T follicular helper cell (primary cell): Measurements from ENCODE around the gene SLC4A1.

ENCODE experiments used
- DNase-seq: peaks from one replicate; pipeline ENCODE4 v3.0.0-alpha.2; 2020; ENCODE audit warnings: low read depth

The SLC4A1 gene

GRCh38 chr17:44283344-44284023, 15.5 kb upstream of the SLC4A1 start:
- DNase-seq: no peak

- DNase-seq: no peak
These were observed 14.3 kb upstream of the SLC4A1 start for GRCh38 chr17:44282264-44282663.

GRCh38 chr17:44281570-44281969, 13.6 kb upstream of the SLC4A1 start:
- DNase-seq: no peak

- no peak for DNase-seq
These were observed 12.5 kb upstream of the SLC4A1 start for GRCh38 chr17:44280392-44280937.

GRCh38 chr17:44279666-44280391, 11.9 kb upstream of the SLC4A1 start:
- no peak for DNase-seq

- no peak for DNase-seq
These were observed 11.4 kb upstream of the SLC4A1 start for GRCh38 chr17:44279346-44279665.

- DNase-seq: no peak
These were observed 10.0 kb upstream of the SLC4A1 start for GRCh38 chr17:44277976-44278375.

GRCh38 chr17:44273607-44274006, 5.7 kb upstream of the SLC4A1 start:
- no peak for DNase-seq

- DNase-seq: no peak
These were observed 5.0 kb upstream of the SLC4A1 start for GRCh38 chr17:44272954-44273353.

GRCh38 chr17:44272321-44272951, 4.5 kb upstream of the SLC4A1 start:
- DNase-seq: no peak

- DNase-seq: no peak
These were observed 1.8 kb upstream of the SLC4A1 start for GRCh38 chr17:44269535-44270240.

- no peak for DNase-seq
These were observed 987 bp upstream of the SLC4A1 start for GRCh38 chr17:44268709-44269534.

- no peak for DNase-seq
These were observed 825 bp downstream of the SLC4A1 start for GRCh38 chr17:44267165-44267455.

GRCh38 chr17:44266402-44267164, 1.4 kb downstream of the SLC4A1 start:
- DNase-seq: no peak

GRCh38 chr17:44263345-44263902, 4.5 kb downstream of the SLC4A1 start:
- DNase-seq: no peak

GRCh38 chr17:44262654-44263225, 5.2 kb downstream of the SLC4A1 start:
- DNase-seq: no peak

- no peak for DNase-seq
These were observed 7.6 kb downstream of the SLC4A1 start for GRCh38 chr17:44260296-44260695.

GRCh38 chr17:44258811-44259351, 9.1 kb downstream of the SLC4A1 start:
- DNase-seq: no peak

- no peak for DNase-seq
These were observed 9.8 kb downstream of the SLC4A1 start for GRCh38 chr17:44257815-44258760.
